ENCODE data around the gene PTP4A1. TPM values are rescaled to one million over a fixed set of nuclear protein-coding genes. Genes with fewer than 3 reads are reported as not detected.

PTP4A1 gene
- total RNA-seq, 2 experiments from 2014 or later: 53.6 to 61.7 TPM

DNA sequence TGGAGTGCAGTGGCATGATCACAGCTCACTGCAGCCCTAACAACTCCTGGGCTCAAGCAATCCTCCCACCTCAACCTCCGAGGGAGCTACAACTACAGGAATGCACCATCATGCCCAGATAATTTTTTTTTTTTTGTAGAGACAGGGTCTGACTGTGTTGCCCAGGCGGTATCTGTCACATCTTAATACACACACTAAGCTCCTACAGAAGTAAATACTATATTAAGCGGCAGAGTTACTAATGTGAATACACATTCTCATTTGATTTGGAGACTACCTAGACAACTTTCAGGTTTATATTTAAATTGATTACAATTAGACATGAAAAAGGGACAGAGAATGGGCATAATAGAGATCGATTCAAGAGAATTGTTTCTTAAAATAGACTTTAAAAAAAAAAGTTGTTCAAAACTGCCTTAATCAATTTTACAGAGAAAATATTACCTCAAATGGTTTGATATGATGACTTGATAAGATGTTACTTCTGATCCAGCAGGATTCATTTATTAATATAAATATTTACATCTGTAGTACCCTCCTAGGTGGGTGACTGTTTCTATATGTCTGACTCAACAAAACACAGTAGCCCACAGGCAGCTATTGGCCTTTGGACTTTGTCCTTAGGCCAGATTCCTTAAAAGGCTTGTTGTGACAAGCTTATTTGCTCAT is 7.1 kb upstream of the PTP4A1 start:
- no peak for DNase-seq
- H3K9me3 Mint-ChIP-seq: no peaks in the 10 kb centered on the region
- peaks cover 4% of the 10 kb centered on the region for H3K36me3 Mint-ChIP-seq (ENCODE audit: low read depth)
- peaks cover 9% of the 10 kb centered on the region for H3K27me3 Mint-ChIP-seq
- no peak overlapping the region for H3K4me3 Mint-ChIP-seq
- H3K4me1 Mint-ChIP-seq: no peaks in the 10 kb centered on the region
- H3K27ac Mint-ChIP-seq: no peak overlapping the region
- CTCF ChIA-PET: interaction anchor here (0.6 to 1.8 kb wide), 3 partner anchors 9 to 49 kb away, joined by 3 to 6 read pairs (median 3); no protein-coding TSS in a partner anchor
- POLR2A ChIA-PET: no interaction called here

DNA sequence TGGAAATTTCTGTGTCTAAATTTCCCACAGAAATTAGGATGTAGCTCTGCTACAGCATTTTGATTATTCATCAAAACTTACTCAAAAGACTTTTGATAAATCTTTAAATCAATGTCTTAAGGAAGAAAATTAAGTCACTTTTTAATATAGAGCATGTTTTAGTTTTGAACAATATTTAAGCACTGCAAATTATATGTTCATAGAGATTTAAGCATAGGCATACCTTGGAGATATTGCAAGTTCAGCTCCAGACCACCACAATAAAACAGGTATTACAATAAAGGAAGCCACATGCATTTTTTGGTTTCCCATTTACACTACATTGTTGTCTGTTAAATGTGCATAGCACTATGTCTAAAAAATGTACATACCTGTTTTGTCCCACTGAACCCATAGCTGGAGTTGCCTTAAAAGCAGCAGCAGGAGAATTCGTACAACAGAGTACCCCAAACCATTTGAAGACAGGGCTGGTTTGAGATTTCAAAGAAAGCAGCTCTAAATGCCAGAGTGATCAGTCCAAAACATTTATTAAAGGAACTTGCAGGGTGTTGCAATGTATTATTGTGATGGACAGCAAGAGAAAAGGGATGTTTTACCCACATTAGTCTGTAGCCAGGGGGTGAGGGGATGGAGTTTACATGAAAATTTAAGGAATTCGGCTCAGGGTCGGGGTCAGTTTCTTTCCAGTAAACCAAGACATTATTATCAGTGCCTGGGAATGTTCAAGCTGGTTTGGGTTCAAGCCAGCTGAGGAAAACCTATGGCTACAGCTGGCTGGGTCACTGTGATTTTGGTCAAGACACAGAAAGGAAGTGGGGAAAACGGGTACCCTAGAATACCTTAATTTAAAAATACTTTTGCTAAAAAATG is 6.3 kb upstream of the PTP4A1 start:
- no peaks in the 10 kb centered on the region for H3K4me1 Mint-ChIP-seq
- H3K4me3 Mint-ChIP-seq: no peak overlapping the region
- DNase-seq: no peak
- peaks cover 9% of the 10 kb centered on the region for H3K27me3 Mint-ChIP-seq
- POLR2A ChIA-PET: no interaction called here
- no peaks in the 10 kb centered on the region for H3K9me3 Mint-ChIP-seq
- CTCF ChIA-PET: interaction anchor here (0.7 to 1.8 kb wide), 3 partner anchors 8 to 32 kb away, joined by 3 to 6 read pairs (median 3); no protein-coding TSS in a partner anchor
- no peak overlapping the region for H3K27ac Mint-ChIP-seq
- peaks cover 4% of the 10 kb centered on the region for H3K36me3 Mint-ChIP-seq (ENCODE audit: low read depth)

DNA sequence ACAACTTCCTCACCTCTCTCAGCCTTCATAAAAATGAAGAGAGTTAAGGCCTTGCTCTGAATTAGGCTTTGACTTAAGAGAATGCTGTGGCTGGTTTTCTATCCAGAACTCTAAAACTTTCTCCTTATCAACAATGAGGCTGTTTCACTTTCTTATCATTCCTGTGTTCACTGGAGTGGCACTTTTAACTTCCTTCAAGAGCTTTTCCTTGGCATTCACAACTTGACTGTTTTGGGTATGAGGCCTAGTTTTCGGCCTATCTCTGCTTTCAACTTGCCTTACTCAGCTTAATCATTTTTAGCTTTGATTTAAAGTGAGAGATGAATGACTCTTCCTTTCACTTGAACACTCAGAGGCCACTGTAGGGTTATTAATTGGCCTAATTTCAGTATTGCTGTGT is 4.3 kb upstream of the PTP4A1 start:
- Mint-ChIP-seq H3K9me3 (no peaks in the 10 kb centered on the region), H3K27ac (no peak overlapping the region), H3K4me3 (no peak overlapping the region), H3K36me3 (ENCODE audit: low read depth) (peaks cover 4% of the 10 kb centered on the region), H3K4me1 (peaks cover 9% of the 10 kb centered on the region), H3K27me3 (peaks cover 6% of the 10 kb centered on the region)
- ChIA-PET POLR2A (no interaction called here), CTCF (no interaction called here)
- no peak for DNase-seq

DNA sequence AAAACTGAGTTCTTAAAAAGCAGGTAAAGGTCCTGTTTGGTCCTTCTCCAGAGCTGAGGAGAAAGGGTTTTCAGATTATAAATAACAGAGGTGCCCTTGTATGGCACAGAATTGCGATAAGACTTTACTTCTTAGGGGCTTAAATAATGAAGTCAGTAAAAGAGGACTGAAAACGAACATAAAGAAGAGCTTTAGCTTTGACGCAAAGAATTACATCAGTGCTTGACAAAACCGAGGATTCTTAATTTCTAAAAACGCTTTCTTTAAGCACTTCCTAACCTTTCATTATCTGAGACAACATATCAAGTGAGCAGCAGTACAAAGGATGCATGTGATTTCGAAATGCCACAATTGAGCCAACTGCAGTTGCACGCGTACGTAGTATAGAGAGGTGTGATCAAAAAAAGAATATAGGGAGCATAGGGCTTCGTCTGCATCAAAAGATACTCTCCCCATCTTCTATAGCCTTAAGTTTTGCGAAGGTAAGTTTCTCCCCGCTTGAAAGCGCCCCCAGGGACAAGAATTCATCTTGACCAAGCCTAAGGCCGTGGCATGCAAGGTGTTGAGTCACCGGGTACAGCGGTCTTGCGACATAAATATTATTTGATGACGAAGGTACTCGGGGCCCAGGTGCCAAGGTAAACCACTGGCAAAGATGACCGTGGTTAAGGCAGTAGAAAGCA is 778 bp upstream of the PTP4A1 start:
- CTCF ChIA-PET: no interaction called here
- POLR2A ChIA-PET: no interaction called here
- peaks cover 6% of the 10 kb centered on the region for H3K27me3 Mint-ChIP-seq
- H3K9me3 Mint-ChIP-seq: no peaks in the 10 kb centered on the region
- H3K27ac Mint-ChIP-seq: peak overlapping the region; percentile 98
- H3K4me1 Mint-ChIP-seq: peaks cover 29% of the 10 kb centered on the region
- no peak for DNase-seq
- H3K4me3 Mint-ChIP-seq: peak overlapping the region; percentile 89
- H3K36me3 Mint-ChIP-seq (ENCODE audit: low read depth): peaks cover 20% of the 10 kb centered on the region

DNA sequence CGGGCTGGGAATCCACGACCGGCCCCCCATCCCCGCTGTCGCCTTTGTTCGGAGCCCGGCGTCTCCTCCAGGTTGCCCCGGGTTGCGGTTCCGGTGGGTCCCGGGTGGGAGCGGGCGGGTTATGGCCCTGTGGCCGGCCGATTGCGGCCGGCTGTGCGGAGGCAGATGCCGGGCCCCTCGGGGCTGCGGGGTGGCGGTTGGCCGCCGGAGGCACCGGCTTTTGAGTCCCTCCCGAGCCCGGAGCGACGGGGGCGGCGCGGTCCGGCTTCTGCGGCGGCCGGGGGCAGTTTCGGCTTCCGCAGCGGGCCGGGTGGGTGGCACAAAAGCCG is 431 bp downstream of the PTP4A1 start:
- Mint-ChIP-seq H3K27me3 (no peaks in the 10 kb centered on the region), H3K27ac (peak overlapping the region; percentile 98), H3K36me3 (ENCODE audit: low read depth) (peaks cover 27% of the 10 kb centered on the region), H3K4me3 (peak overlapping the region; percentile 90), H3K9me3 (no peaks in the 10 kb centered on the region), H3K4me1 (peaks cover 35% of the 10 kb centered on the region)
- CTCF ChIA-PET: interaction anchor here (1.2 to 1.4 kb wide), 2 partner anchors 26 to 88 kb away, joined by 3 to 5 read pairs; no protein-coding TSS in a partner anchor
- POLR2A ChIA-PET: no interaction called here
- DNase-seq: no peak

DNA sequence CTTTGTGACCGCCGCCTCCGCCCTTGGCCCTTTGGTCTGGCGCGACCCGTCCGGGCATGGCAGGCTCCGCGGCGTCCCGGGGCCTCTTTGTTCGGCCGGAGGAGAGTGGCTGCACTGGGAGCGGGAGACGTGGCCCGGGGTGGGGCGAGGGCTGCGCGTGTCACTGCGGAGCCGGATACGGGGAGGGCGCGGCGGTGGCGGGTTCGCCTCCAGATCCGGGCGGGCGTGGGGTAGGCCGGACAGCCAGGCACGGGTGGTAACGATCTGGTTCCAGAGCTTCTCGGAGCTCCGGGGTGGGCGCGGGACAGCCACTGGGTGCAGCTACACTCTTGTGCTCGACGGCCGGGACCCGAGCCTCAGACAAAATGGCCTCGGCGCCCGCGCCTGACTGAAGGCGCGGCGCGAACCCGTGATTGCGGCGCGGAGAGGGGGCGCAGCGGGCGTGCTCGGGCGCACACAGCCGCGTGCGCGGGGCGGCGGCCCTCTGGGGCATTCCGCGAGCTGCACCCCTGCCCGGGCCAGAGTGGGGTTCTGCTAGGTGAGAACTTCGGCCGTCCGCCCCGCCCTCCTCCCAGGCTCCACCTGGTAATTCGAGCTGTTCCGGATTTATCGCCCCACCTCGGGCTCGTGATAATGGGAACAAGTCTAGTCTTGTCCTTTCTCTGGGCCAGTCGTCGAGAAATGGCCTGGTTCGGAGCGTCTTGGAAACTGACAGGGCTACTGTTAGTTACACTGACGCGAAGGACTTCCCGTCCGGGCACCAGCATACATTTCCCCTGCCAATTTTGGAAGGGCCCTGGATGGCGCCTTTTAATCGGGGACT is 1.0 kb downstream of the PTP4A1 start:
- Mint-ChIP-seq H3K27me3 (no peaks in the 10 kb centered on the region), H3K4me3 (peak overlapping the region; percentile 90), H3K9me3 (no peaks in the 10 kb centered on the region), H3K27ac (peak overlapping the region; percentile 96), H3K4me1 (peaks cover 35% of the 10 kb centered on the region), H3K36me3 (ENCODE audit: low read depth) (peaks cover 27% of the 10 kb centered on the region)
- peak; percentile 72 for DNase-seq
- ChIA-PET POLR2A (interaction anchor here (0.9 kb wide), 1 partner anchor 62 kb away, joined by 4 read pairs; the partner anchor contains the start of gene PHF3), CTCF (interaction anchor here (0.6 to 2.3 kb wide), 8 partner anchors 10 to 220 kb away, joined by 3 to 12 read pairs (median 4); partner anchors contain the start of gene PHF3)

DNA sequence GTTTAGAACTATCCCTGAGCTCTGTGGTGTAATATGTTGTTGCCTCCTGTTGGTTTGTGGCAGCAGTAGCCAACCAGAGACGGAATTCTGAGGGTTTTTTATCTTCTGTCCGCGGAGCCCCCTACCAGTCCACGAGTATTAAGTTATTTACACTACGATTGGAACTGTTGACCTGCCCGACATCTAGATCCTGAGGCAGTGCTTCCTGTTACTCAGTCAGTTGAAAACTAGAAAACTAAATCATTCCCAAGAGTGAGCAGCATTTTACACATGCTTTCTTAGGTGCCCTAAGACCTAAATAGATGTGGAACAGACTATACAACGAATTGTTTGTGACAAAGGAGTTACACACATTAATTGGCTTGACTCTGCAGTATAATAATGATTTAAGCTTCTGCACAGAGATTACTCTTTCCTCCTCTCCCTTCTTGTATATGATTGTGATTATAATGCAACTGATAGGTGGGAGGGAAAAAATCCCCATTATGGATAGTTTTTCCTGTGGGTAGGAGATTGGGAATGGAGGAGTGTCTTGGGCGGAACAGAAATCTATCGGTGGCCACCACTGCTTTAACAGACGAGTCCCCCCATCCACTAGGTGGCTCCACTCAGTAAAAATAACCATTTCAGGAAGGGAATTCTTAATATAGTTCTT is 1.7 kb downstream of the PTP4A1 start:
- CTCF ChIA-PET: interaction anchor here (0.6 to 2.3 kb wide), 12 partner anchors 8 to 221 kb away, joined by 3 to 12 read pairs (median 4); partner anchors contain the start of gene PHF3

DNA sequence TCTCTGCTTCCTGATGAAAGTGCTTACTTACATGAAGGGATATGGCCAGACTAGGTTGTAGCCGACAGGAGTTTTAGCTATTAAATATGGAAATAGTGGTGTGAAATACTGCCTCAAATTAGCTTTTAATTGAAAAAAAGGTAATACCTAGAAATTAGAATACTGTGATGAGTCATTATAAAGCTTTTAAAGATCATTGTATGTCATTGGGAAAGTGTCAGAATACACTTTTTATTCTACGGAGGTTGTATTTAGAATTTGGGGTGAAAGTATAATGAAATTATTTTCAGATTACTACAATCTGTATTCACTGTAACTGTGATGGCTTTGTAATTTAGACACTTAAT is 2.2 kb downstream of the PTP4A1 start:
- H3K36me3 Mint-ChIP-seq (ENCODE audit: low read depth): peaks cover 29% of the 10 kb centered on the region
- no peaks in the 10 kb centered on the region for H3K9me3 Mint-ChIP-seq
- H3K4me3 Mint-ChIP-seq: peak overlapping the region; percentile 90
- ChIA-PET POLR2A (no interaction called here), CTCF (interaction anchor here (0.9 to 2.3 kb wide), 8 partner anchors 8 to 62 kb away, joined by 3 to 12 read pairs (median 4); partner anchors contain the start of gene PHF3)
- H3K27me3 Mint-ChIP-seq: no peaks in the 10 kb centered on the region
- peaks cover 35% of the 10 kb centered on the region for H3K4me1 Mint-ChIP-seq
- H3K27ac Mint-ChIP-seq: peak overlapping the region; percentile 96
- no peak for DNase-seq

More for the DNA sequence above, 1.7 kb downstream of the PTP4A1 start:
- DNase-seq: peak; percentile 57
- POLR2A ChIA-PET: interaction anchor here (0.9 kb wide), 1 partner anchor 62 kb away, joined by 4 read pairs; the partner anchor contains the start of gene PHF3
- Mint-ChIP-seq H3K36me3 (ENCODE audit: low read depth) (peaks cover 28% of the 10 kb centered on the region), H3K4me1 (peaks cover 35% of the 10 kb centered on the region), H3K9me3 (no peaks in the 10 kb centered on the region), H3K27ac (peak overlapping the region; percentile 96), H3K4me3 (peak overlapping the region; percentile 90), H3K27me3 (no peaks in the 10 kb centered on the region)

DNA sequence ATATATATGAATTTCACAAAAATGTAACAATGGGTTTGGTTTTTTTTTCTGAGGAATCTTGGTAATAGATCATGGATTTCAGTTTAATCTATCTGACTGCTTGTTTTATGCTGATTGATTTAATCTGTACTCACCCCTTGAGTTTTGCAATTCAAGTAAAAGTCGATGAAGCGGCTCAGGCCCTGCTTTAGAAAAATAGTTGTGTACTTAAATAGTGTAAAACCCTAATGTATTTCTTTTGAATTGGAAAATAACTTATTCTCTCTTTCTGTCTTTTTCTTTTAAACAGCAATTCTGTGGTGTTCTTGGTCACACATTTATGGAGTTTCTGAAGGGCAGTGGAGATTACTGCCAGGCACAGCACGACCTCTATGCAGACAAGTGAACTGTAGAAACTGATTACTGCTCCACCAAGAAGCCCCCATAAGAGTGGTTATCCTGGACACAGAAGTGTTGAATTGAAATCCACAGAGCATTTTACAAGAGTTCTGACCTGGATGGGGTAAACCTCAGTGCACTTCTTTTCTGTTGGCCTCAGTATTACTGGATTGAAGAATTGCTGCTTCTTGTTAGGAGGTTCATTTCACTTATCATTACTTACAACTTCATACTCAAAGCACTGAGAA is 4.0 kb downstream of the PTP4A1 start:
- no peak overlapping the region for H3K4me3 Mint-ChIP-seq
- POLR2A ChIA-PET: no interaction called here
- CTCF ChIA-PET: interaction anchor here (1.2 kb wide), 1 partner anchor 11 kb away, joined by 5 read pairs; no protein-coding TSS in a partner anchor
- H3K27me3 Mint-ChIP-seq: no peaks in the 10 kb centered on the region
- no peaks in the 10 kb centered on the region for H3K9me3 Mint-ChIP-seq
- H3K27ac Mint-ChIP-seq: no peak overlapping the region
- H3K36me3 Mint-ChIP-seq (ENCODE audit: low read depth): peaks cover 45% of the 10 kb centered on the region
- peaks cover 33% of the 10 kb centered on the region for H3K4me1 Mint-ChIP-seq
- DNase-seq: no peak

DNA sequence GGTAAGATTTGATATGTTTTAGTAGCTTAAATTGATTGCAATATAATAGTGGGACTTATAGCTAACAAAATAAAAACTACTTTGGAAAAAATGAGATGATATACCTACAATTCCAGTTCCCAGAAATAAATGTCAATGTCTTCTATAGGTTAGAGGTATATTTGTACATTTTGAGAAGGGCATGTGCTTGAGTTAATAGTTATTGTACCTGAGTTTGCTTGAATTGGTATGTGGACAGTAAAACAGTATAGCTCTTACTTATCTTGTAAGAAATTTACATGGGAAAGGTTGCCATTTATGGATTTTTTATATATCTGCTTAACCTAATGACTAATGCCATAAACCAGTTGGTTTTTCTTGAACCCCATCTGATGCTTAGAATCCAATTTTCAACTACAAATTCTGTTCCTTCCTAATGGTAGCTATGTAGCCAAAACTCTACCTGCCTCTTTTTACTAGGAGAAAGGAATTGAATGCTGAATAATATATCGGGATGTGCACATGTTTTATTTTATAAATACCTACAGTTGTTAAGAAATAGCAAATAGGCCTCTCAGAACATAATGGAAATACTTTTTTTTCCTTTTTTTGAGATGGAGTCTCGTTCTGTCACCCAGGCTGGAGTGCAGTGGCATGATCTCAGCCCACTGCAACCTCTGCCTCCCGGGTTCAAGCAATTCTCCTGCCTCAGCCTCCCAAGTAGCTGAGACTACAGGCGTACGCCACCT is 4.9 kb downstream of the PTP4A1 start:
- no peaks in the 10 kb centered on the region for H3K9me3 Mint-ChIP-seq
- H3K27ac Mint-ChIP-seq: no peak overlapping the region
- H3K4me1 Mint-ChIP-seq: peaks cover 26% of the 10 kb centered on the region
- no peak overlapping the region for H3K4me3 Mint-ChIP-seq
- peaks cover 47% of the 10 kb centered on the region for H3K36me3 Mint-ChIP-seq (ENCODE audit: low read depth)
- CTCF ChIA-PET: interaction anchor here (1.2 kb wide), 1 partner anchor 10 kb away, joined by 5 read pairs; no protein-coding TSS in a partner anchor
- no peak for DNase-seq
- POLR2A ChIA-PET: no interaction called here
- no peaks in the 10 kb centered on the region for H3K27me3 Mint-ChIP-seq

DNA sequence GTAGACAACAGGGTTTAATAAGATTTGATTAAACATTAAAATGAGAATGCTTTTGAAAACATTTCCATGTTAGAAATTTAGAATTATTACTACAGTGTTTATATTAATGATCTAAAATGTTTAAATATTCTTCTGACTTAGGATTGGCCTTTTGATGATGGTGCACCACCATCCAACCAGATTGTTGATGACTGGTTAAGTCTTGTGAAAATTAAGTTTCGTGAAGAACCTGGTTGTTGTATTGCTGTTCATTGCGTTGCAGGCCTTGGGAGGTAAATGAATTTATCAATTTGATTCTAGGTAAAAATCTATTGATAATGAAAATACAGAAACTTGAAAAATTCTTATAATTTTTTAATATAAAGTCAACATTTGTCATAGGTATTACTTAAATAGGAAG is 6.5 kb downstream of the PTP4A1 start:
- Mint-ChIP-seq H3K4me3 (no peak overlapping the region), H3K36me3 (ENCODE audit: low read depth) (peaks cover 50% of the 10 kb centered on the region), H3K4me1 (peaks cover 26% of the 10 kb centered on the region), H3K9me3 (no peaks in the 10 kb centered on the region), H3K27me3 (no peaks in the 10 kb centered on the region), H3K27ac (no peak overlapping the region)
- POLR2A ChIA-PET: no interaction called here
- DNase-seq: no peak
- CTCF ChIA-PET: no interaction called here
